NCI-H748 treated with DMSO at 0.1 percent for 48 hours (cell line): ENCODE measurements around the gene TRPC5OS.

Source experiments
- DNase-seq: peaks from one replicate; lab custom pipeline; 2025; lab: John Stamatoyannopoulos, UW

Gene TRPC5OS

GRCh38 chrX:111875881-111876280 is at the start of gene TRPC5OS:
TSS of gene TRPC5OS (plus strand) at chrX:111876181. CDS start at chrX:111901850, 25,669 bp downstream.
- DNase-seq: no peak

- no peak for DNase-seq
Measured at GRCh38 chrX:111829345-111829744, 46.6 kb upstream of the TRPC5OS start.

DNA sequence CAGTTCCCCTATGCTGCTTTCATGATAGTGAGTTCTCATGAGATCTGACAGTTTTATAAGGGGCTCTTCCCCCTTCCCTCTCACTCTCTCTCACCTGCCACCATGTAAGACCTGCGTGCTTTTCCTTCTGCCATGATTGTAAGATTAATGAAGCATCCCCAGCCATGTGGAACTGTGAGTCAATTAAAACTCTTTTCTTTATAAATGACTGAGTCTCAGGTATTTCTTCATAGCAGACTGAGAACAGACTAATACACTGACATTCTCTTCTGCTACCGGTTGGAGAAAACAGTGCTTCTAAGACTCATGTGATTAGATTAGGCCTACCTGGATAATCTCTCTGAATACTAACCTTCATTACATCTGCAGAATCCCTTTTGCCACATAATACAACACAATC is 45.4 kb upstream of the TRPC5OS start:
- no peak for DNase-seq

- DNase-seq: no peak
Measured at GRCh38 chrX:111831343-111831742, 44.6 kb upstream of the TRPC5OS start.

DNA sequence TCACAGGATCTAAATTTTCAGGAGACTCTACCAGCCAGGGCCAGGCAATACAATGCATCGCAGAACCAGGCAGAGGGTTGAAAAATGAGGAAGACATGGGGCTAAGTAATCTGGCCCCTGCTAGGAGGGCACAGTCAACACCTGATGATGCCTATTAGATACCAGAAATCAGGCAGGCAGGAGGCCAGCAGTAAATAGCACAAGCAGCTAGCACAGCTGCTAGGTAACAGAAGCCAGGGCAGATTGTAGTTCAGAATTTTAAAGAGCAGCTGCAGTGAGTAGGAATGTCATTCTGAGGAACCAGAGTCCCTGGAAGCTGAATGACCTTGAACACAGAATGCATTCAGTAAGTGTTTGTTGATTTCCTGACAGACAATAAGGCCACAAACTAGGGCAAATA is 38.8 kb upstream of the TRPC5OS start:
- no peak for DNase-seq

DNA sequence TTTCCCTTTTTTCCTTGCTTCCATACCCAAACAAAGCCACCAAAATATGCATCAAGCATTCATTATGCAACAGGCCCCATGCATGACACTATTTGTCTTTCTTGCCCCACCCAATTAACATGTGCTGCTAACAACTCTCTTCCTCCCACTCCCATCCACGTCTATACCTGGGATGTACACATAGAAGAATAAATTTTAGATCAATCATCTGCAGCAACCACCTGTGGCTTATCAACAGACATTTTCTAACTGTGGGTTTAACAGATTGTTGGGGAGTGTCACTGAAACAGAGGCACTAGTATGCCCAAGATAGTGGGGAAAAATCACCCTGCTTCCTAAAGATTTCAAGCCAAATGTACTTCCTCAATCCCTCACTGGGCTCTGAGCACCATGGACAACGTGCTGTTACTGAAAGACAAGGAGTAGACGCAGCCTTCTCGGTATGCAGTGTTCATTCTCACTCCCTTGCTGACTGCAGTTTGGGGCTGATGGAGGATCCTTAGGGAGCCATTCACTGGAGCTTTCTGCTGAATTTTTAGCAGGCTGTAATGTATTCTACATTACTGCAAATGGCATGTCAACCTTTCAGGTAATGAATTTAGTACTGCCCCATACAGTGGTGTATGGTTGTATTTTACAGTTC is 28.4 kb upstream of the TRPC5OS start:
- DNase-seq: no peak

DNA sequence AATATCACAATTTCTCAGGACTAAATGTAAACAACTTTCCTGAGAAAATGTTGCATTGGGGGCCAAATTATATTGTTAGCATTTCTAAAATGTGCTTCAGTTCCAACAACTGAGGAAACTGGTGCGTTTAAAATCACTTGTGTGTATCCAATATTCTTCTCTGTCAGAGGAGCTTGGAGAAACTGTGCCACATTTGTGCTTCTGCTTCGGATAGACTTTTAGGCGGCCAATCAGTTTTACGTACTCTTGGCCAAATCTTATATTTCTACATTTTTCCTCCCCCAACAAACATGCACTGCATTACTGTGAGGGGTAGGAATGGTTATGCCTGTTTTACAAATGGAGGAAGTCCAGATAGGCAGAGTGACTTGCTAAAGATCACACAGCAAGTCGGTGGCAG is 27.4 kb upstream of the TRPC5OS start:
- DNase-seq: no peak

DNA sequence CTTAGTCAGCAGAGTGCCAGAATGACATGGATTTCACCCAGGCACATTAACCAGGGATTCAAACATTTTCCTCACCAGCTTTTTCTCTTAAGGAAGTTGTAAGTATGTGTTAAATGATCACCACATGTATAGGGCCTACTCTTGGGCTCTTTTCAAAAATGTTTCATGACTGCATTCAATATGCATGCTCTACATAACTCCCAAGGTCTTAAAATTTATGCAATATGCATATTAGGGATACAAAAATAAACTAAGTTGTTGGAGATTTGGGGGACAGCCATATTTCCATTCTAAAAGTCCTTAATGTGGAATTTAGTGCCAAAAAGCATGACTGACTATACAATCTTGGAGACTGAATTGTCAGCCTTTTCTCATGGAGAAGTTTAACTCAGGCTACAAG is 25.0 kb upstream of the TRPC5OS start:
- DNase-seq: no peak

- DNase-seq: no peak
Measured at GRCh38 chrX:111854556-111855490, 21.2 kb upstream of the TRPC5OS start.

DNA sequence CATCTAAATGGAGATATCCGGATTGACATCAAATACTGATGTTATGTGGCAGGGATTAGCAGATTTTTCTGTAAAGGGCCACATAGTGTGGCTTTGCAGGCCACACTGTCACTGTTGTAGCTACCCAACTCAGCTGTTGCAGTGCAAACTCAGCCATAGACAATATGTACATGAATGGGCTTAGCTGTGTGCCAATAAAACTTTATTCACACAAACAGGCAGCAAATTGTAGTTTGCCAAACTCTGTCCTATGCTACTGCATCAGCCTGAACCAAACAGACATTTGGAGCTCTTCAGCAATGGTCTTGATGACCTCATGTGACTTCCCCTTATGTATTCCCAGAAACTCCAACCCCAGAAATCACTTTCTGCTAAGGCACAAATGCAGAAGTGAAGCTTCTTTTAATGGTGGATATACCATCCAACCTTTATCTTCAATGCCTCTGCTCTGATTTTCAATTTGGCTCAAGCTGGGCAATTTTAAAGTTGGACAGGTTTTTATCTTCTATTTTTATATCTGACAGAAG is 18.4 kb upstream of the TRPC5OS start:
- no peak for DNase-seq

DNA sequence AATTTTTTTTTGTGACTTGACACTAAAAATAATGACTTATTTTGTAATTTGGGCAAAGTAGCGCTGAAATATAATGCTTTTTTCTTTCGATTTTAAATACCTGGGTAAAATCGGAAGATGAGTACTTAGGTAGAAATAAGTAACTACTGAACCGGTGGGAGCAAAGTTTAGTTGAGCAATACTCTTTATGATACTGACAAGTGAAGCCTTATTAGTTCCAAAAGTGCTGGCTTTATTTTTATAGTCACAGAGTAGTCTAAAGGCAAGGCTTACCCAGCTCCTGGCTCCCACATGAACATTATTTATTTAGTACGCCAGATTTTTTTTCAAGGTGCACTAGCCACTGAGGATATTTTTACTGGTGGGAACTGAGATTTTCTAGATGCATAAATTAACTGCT is 14.4 kb upstream of the TRPC5OS start:
- no peak for DNase-seq

GRCh38 chrX:111867236-111867635 is 8.7 kb upstream of the TRPC5OS start:
- DNase-seq: no peak

DNA sequence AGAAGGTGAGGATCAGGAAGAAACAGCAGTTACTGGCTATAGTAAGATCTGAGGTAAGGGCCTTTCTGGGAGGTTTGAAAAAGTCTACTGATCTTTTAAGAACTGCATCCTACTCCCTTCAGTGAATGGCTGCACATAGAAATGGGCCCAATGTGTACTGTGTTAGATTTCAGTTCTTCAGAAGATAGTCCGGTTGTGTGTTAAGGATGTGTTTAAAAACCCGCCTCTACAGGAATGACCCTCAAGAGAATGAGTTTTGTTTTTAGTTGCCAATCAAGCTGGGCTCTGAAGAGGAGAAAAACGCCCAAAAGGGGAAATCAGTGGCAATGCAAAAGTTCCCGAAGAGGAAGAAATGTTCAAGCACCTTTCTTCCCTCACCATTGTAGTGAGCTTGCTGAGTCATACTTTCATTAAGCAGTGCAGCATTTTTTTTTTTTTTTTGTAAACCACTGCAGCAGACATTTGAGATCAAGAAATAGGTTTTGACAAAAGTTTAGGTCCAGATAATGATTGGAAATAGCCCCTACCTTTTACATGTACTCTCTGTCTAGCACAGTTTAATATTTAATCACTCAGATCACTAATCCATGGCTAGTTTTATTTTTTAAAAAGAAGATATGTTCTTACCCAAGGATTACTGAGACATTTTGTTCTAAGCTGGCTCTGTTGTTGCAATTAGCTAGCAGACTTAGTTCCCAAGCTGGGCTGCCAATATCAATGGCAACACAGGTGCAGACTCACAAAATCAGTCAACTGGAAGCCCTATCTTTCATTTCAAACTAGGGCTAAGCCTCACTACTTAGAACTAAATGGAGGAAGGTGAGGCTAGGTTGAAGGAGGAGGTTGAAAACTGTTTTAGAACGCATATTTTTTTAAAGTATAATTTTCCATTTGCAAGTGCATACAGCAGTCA is 7.0 kb upstream of the TRPC5OS start:
- no peak for DNase-seq

- DNase-seq: no peak
Measured at GRCh38 chrX:111869639-111870034, 6.3 kb upstream of the TRPC5OS start.

- DNase-seq: no peak
Measured at GRCh38 chrX:111874241-111874640, 1.7 kb upstream of the TRPC5OS start.

GRCh38 chrX:111876646-111877045 is 665 bp downstream of the TRPC5OS start:
- DNase-seq: no peak

DNA sequence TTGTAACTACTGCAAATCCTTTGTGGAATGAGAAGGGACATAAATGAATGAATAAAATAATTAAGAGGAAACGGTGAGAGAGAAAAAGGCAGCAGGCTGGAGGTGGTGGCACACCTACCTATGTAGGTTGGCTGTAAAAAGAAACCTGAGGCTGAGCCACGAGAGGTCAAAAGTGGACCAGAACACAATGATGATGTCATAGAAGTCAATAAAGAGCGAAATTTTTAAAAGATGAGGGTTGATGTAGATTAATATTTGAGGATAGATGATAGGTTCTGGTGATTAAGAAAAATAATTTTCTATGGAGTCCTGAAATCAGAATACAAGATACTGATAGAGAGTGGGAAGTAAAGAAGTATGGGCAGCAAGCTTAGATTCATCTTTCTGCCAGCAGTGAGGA is 1.7 kb downstream of the TRPC5OS start:
- DNase-seq: no peak

DNA sequence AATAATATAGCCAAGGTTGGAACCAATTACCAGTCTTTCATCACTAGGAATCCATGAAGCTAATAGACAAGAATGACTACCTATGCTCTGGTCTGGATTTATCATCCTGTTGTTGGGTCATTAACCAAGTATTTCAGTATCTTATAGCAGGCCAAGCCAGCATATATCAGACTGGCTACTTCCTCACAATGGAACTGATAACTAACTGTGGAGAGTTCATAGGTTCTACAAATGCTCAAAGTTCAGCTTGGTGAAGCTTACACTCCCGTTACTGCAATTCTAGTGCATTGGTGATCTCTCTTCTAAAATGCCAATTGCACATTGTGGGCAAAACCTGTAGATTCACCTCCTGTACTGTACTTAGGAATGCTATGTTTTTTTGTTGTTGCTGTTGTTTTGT is 4.8 kb downstream of the TRPC5OS start:
- no peak for DNase-seq

DNA sequence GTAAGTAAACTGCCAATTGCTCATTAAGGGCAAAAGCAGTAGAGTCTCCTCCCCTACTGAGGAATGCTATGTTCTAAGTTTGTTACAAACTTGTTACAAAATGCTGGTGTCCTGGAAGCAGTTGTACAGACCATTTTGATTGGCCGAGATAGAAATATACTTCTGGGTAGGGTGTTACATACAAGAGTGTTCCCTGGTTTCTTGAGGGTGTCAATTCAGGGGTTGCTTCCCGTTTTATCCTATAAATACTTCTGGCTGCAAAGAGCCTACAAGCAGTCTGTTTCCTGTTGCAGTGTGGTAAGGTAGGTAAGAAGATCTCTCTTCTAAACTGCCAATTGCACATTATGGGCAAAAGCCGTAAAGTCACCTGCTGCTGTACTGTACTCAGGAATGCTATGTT is 5.7 kb downstream of the TRPC5OS start:
- DNase-seq: no peak

DNA sequence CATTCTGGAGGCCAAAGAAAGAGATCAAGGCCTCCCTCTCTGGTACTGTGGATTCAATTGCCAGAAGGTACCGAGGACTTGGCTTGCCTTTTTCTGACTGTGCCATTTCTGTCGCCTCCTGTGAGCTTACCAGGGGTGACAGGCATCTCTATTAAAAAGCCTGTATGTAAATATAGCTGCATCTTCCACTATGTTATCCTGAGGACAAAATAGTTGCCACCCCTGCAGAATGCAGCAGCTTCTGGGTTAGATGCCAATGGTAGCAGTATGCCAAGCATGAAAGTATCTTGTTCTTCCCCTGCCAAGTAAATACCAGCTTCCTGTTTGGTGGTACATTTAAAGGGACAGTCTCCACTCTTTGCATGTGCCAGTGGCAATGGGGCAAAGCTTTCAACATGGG is 10.7 kb downstream of the TRPC5OS start:
- no peak for DNase-seq

- no peak for DNase-seq
Measured at GRCh38 chrX:111888600-111888999, 12.6 kb downstream of the TRPC5OS start.

- DNase-seq: no peak
Measured at GRCh38 chrX:111892375-111892774, 16.4 kb downstream of the TRPC5OS start.
